CD14-positive monocyte (primary cell): Measurements from ENCODE around the gene SLC35B4. TPM values are rescaled to one million over a fixed set of nuclear protein-coding genes. Genes with fewer than 3 reads are reported as not detected.

Source experiments
- DNase-seq, 3 donors: peaks; one replicate each; pipeline ENCODE4 v3.0.0-alpha.2; 2011 to 2022
- H2AFZ ChIP-seq: 2 replicates; pipeline ENCODE4 v1.6.0; 2012; ENCODE audit warnings: mild to moderate bottlenecking, low read depth, low read length, inconsistent platforms; ENCODE audit not compliant: insufficient read depth, poor library complexity, severe bottlenecking
- H3K27ac ChIP-seq, 2 donors: 1 replicate in 1 of 2; 2 replicates in 1 of 2; pipeline ENCODE4 v1.5.1; 2012 to 2013; ENCODE audit warnings: low read length in 2 of 2, control low read depth in 1 of 2, inconsistent platforms in 1 of 2, low read depth in 1 of 2, mild to moderate bottlenecking in 1 of 2
- H3K27me3 ChIP-seq, 2 donors: one replicate each; pipeline versions ENCODE4 v1.6.0 to v1.6.1; 2011 to 2013; ENCODE audit warnings: low read length in 2 of 2; ENCODE audit not compliant: control insufficient read depth in 2 of 2, insufficient read depth in 2 of 2
- H3K36me3 ChIP-seq, 2 donors: replicated peaks in 1 of 2; 1 replicate in 1 of 2; 2 replicates in 1 of 2; pipeline versions ENCODE4 v1.5.1 to v1.6.1; 2012 to 2013; ENCODE audit warnings: low read length in 2 of 2, control low read depth in 1 of 2, inconsistent platforms in 1 of 2, mild to moderate bottlenecking in 1 of 2; ENCODE audit not compliant: insufficient read depth in 2 of 2, control insufficient read depth in 1 of 2
- H3K4me1 ChIP-seq, 2 donors: 1 replicate in 1 of 2; 2 replicates in 1 of 2; pipeline versions ENCODE4 v1.5.1 to v1.6.1; 2012 to 2013; ENCODE audit warnings: low read length in 2 of 2, control low read depth in 1 of 2, inconsistent platforms in 1 of 2, mild to moderate bottlenecking in 1 of 2, moderate library complexity in 1 of 2; ENCODE audit not compliant: insufficient read depth in 2 of 2, control insufficient read depth in 1 of 2
- H3K4me2 ChIP-seq: replicated peaks from 2 replicates; pipeline ENCODE3; 2012; ENCODE audit warnings: low read length, moderate library complexity, mild to moderate bottlenecking; ENCODE audit not compliant: poor library complexity, severe bottlenecking; ENCODE audit errors: extremely low read depth
- H3K4me3 ChIP-seq, 3 experiments: fragments of 200-600 bp in 1 of 3; sonication (generic) in 1 of 3; replicated peaks in 1 of 3; 1 replicate in 2 of 3; 2 replicates in 1 of 3; pipeline ENCODE4 v1.5.1; 2011 to 2013; ENCODE audit warnings: low read length in 3 of 3, mild to moderate bottlenecking in 3 of 3, control low read depth in 2 of 3, low read depth in 2 of 3, inconsistent platforms in 1 of 3, moderate library complexity in 1 of 3
- H3K79me2 ChIP-seq: 2 replicates; pipeline ENCODE4 v1.6.0; 2012; ENCODE audit warnings: mild to moderate bottlenecking, control low read depth, inconsistent platforms, low read length, moderate library complexity; ENCODE audit not compliant: insufficient read depth
- H3K9ac ChIP-seq: 2 replicates; pipeline ENCODE4 v1.6.0; 2017; ENCODE audit warnings: low read length, mild to moderate bottlenecking; ENCODE audit not compliant: insufficient read depth, poor library complexity, severe bottlenecking
- H3K9me3 ChIP-seq, 2 donors: replicated peaks in 1 of 2; 1 replicate in 1 of 2; 2 replicates in 1 of 2; pipeline versions ENCODE4 v1.5.1 to v1.6.1; 2012 to 2013; ENCODE audit warnings: low read length in 2 of 2, control low read depth in 1 of 2; ENCODE audit not compliant: control insufficient read depth in 1 of 2, insufficient read depth in 1 of 2
- H4K20me1 ChIP-seq: 2 replicates; pipeline ENCODE4 v1.6.0; 2012; ENCODE audit warnings: mild to moderate bottlenecking, low read length, control low read depth, moderate library complexity; ENCODE audit not compliant: insufficient read depth
- H3K27ac Mint-ChIP-seq, 7 donors: one replicate each; pipeline ENCODE4 v1.8.0; 2020; ENCODE audit warnings: mild to moderate bottlenecking in 7 of 7, mixed read lengths in 7 of 7, moderate library complexity in 6 of 7, inconsistent platforms in 2 of 7
- H3K27me3 Mint-ChIP-seq, 3 donors: one replicate each; pipeline ENCODE4 v1.8.0; 2021 to 2022; ENCODE audit warnings: low read depth in 3 of 3, mild to moderate bottlenecking in 3 of 3, mixed read lengths in 3 of 3, moderate library complexity in 3 of 3, inconsistent platforms in 1 of 3
- H3K36me3 Mint-ChIP-seq, 2 donors: one replicate each; pipeline ENCODE4 v1.8.0; 2020; ENCODE audit warnings: mixed read lengths in 2 of 2, inconsistent platforms in 1 of 2, mild to moderate bottlenecking in 1 of 2
- H3K4me1 Mint-ChIP-seq: one replicate; pipeline ENCODE4 v1.8.0; 2020; ENCODE audit warnings: mild to moderate bottlenecking, mixed read lengths
- H3K4me3 Mint-ChIP-seq, 2 donors: one replicate each; pipeline ENCODE4 v1.8.0; 2020; ENCODE audit warnings: mild to moderate bottlenecking in 2 of 2, mixed read lengths in 2 of 2, moderate library complexity in 1 of 2
- H3K9me3 Mint-ChIP-seq, 7 donors: one replicate each; pipeline ENCODE4 v1.8.0; 2020 to 2022; ENCODE audit warnings: mixed read lengths in 7 of 7, mild to moderate bottlenecking in 6 of 7, moderate library complexity in 6 of 7, inconsistent platforms in 2 of 7
- WGBS: methylation state at CpG from one replicate; pipeline ENCODE4 v1.1.5; 2013; ENCODE audit warnings: missing lambda C conversion rate; ENCODE audit not compliant: insufficient coverage; 5-methylcytosine and 5-hydroxymethylcytosine counted together
- intact Hi-C, 2 donors: fragments of 100-400 bp; cut with micrococcal nuclease; formaldehyde crosslinking; loops; one replicate each; pipeline versions ENCODE4 v1.15.0 to v1.15.1; 2023
- polyA plus RNA-seq, 3 donors: library from polyadenylated mRNA; depleted of rRNA in 1 of 3; unstranded in 2 of 3; stranded (reverse) in 1 of 3; fragments of 300-500 nt in 2 of 3; fragments of >200 nt in 1 of 3; fragmentation: Illumina TruSeq in 2 of 3; gene quantifications; 1 replicate in 2 of 3; 2 replicates in 1 of 3; pipeline ENCODE4 v1.2.3, GENCODE V29; 2012 to 2021
- TF ChIP-seq, protein P1 (sequence below): fragments of 200-600 bp; IDR thresholded peaks from one replicate; pipeline ENCODE4 v1.8.0; 2022; ENCODE audit warnings: antibody characterized with exemption, mild to moderate bottlenecking

SLC35B4 gene
- polyA plus RNA-seq, 3 donors, result 9.4 to 21.1 (median 12.7) TPM

DNA sequence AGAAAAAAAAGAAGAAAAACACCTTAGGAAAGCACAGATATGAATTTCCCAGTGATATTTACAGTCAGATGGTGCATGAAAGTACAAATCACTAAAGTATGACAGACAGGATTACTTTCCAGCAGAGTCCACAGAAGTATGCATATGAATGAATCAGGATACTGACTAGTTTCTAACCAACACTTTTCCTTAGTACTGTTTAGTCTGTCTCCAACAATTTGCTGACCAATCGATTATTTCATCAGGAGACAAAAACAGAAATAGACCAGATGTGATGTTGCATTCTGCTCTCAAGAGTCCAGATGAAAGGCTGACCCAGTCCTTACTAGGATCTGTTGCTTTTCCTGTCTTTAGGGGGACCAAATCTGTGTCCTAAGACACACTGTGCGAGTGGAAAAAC, 14.6 kb downstream of the SLC35B4 start:
- H3K4me1 Mint-ChIP-seq, result peaks cover 5% of the 10 kb centered on the region
- Histone ChIP-seq H3K36me3 (peaks cover 47 to 83% of the 10 kb centered on the region in 2 donors), H3K79me2 (no peaks in the 10 kb centered on the region), H3K27ac (no peak overlapping the region), H3K9me3 (no peaks in the 10 kb centered on the region), H3K9ac (no peak overlapping the region), H3K4me2 (no peak overlapping the region), H2AFZ (no peak overlapping the region), H3K4me3 (no peak overlapping the region), H4K20me1 (no peaks in the 10 kb centered on the region), H3K4me1 (peaks cover 7 to 8% of the 10 kb centered on the region in 2 donors), H3K27me3 (no peaks in the 10 kb centered on the region)
- peaks cover 0 to 2% (median 0%) of the 10 kb centered on the region in 3 donors for H3K27me3 Mint-ChIP-seq
- TF ChIP-seq, protein P1, sequence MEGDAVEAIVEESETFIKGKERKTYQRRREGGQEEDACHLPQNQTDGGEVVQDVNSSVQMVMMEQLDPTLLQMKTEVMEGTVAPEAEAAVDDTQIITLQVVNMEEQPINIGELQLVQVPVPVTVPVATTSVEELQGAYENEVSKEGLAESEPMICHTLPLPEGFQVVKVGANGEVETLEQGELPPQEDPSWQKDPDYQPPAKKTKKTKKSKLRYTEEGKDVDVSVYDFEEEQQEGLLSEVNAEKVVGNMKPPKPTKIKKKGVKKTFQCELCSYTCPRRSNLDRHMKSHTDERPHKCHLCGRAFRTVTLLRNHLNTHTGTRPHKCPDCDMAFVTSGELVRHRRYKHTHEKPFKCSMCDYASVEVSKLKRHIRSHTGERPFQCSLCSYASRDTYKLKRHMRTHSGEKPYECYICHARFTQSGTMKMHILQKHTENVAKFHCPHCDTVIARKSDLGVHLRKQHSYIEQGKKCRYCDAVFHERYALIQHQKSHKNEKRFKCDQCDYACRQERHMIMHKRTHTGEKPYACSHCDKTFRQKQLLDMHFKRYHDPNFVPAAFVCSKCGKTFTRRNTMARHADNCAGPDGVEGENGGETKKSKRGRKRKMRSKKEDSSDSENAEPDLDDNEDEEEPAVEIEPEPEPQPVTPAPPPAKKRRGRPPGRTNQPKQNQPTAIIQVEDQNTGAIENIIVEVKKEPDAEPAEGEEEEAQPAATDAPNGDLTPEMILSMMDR, result no peak
- H3K27ac Mint-ChIP-seq, result no peak overlapping the region
- intact Hi-C loops, result no loop called here
- H3K9me3 Mint-ChIP-seq, result no peaks in the 10 kb centered on the region
- no peak overlapping the region for H3K4me3 Mint-ChIP-seq
- WGBS, result 100% methylated on average over 2 of the region's 2 CpGs
- H3K36me3 Mint-ChIP-seq, result peaks cover 70 to 80% of the 10 kb centered on the region in 2 donors
- DNase-seq, result no peak

DNA sequence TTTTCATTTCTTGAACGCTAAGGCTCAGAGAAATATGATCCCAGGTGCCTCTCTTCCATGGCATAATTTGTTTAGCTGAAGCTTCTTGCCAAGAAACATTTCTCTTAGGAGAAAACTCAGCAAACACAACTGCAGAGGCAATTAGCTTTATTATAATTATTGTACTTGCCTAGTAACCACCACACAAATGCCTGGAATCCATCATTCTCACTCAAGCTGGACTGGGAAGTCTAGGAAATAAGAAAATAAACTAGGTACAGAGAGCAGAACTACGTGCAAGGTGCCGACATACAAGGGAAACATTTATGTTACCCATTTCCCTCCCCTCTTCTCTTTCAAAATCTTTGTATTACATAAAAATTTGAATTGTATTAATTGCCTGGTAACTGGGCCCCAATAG, 15.1 kb downstream of the SLC35B4 start:
- H3K27me3 ChIP-seq, result no peaks in the 10 kb centered on the region
- no peak overlapping the region for H2AFZ ChIP-seq
- peaks cover 0 to 2% (median 0%) of the 10 kb centered on the region in 3 donors for H3K27me3 Mint-ChIP-seq
- no peak for DNase-seq
- H3K36me3 ChIP-seq, result peaks cover 49 to 85% of the 10 kb centered on the region in 2 donors
- TF ChIP-seq, protein P1, result no peak
- no peak overlapping the region for H3K9ac ChIP-seq
- peaks cover 2% of the 10 kb centered on the region in 2 donors for H3K4me1 ChIP-seq
- H3K36me3 Mint-ChIP-seq, result peaks cover 70 to 82% of the 10 kb centered on the region in 2 donors
- peaks cover 3% of the 10 kb centered on the region for H3K4me1 Mint-ChIP-seq
- intact Hi-C loops, result no loop called here
- WGBS, result no CpG with 5 or more reads among the region's 3 CpGs
- H3K9me3 Mint-ChIP-seq, result no peaks in the 10 kb centered on the region
- H3K4me3 Mint-ChIP-seq, result no peak overlapping the region
- no peak overlapping the region for H3K27ac ChIP-seq
- no peaks in the 10 kb centered on the region for H3K79me2 ChIP-seq
- H3K9me3 ChIP-seq, result no peaks in the 10 kb centered on the region
- H3K4me2 ChIP-seq, result no peak overlapping the region
- no peak overlapping the region for H3K4me3 ChIP-seq
- H4K20me1 ChIP-seq, result no peaks in the 10 kb centered on the region
- no peak overlapping the region for H3K27ac Mint-ChIP-seq
